ENCODE results near the gene CAPRIN1. TPM values are rescaled to one million over a fixed set of nuclear protein-coding genes. Genes with fewer than 3 reads are reported as not detected.
A peak's percentile ranks its signal among the peaks of the same experiment; 100 is the strongest.
"Not testable (repeated sequence)": the region's sequence is repeated elsewhere in the genome, so short reads cannot be mapped to it uniquely, and the experiment has no call there.

Gene CAPRIN1
- total RNA-seq, 3 donors from 2014 or later (not counting 1 experiment from before 2014, with no cell fraction given): 118 to 158 (median 137) TPM

- peak overlapping the region; percentile 35 for H3K4me3 Mint-ChIP-seq
- ATAC-seq (peak; percentile 49 to 69 (median 65)), DNase-seq (peak in 1 of 2 donors; percentile 39)
- Histone ChIP-seq H3K27me3 (ENCODE audit: control insufficient read depth, insufficient read depth, low read length) (no peaks in the 10 kb centered on the region), H3K27ac (ENCODE audit: low read length) (peak overlapping the region; percentile 34), H3K9me3 (ENCODE audit: control insufficient read depth, insufficient read depth, low read length) (no peaks in the 10 kb centered on the region), H3K4me1 (ENCODE audit: control insufficient read depth, insufficient read depth, low read length) (no peaks in the 10 kb centered on the region), H3K36me3 (ENCODE audit: control insufficient read depth, insufficient read depth, low read length) (peaks cover 85% of the 10 kb centered on the region), H3K4me3 (ENCODE audit: low read length) (no peak overlapping the region)
- H3K4me1 Mint-ChIP-seq: peaks cover 6 to 18% of the 10 kb centered on the region in 2 donors
- H3K9me3 Mint-ChIP-seq: no peaks in the 10 kb centered on the region
- peak overlapping the region; percentile 78 to 81 for H3K27ac Mint-ChIP-seq
- H3K36me3 Mint-ChIP-seq: peaks cover 12% of the 10 kb centered on the region
- intact Hi-C loops (cut with micrococcal nuclease): loop anchor here (5.0 kb wide), 1 partner anchor 34 kb away; the partner anchor contains the start of gene CAPRIN1
- H3K27me3 Mint-ChIP-seq (ENCODE audit: low read depth in 2 of 2): no peaks in the 10 kb centered on the region
- WGBS (ENCODE audit: insufficient coverage): 100% methylated on average over 1 of the region's 4 CpGs
- no peak for TF ChIP-seq CTCF (IDR thresholded peaks at IDR 0.05)
These were observed 35.2 kb downstream of the CAPRIN1 start for GRCh38 chr11:34086554-34087283.

GRCh38 chr11:34091825-34092224 lies 40.3 kb downstream of the CAPRIN1 start:
- no peak overlapping the region for H3K4me3 ChIP-seq (ENCODE audit: low read length)
- peaks cover 85% of the 10 kb centered on the region for H3K36me3 ChIP-seq (ENCODE audit: control insufficient read depth, insufficient read depth, low read length)
- H3K36me3 Mint-ChIP-seq: peaks cover 4% of the 10 kb centered on the region
- no peaks in the 10 kb centered on the region for H3K4me1 ChIP-seq (ENCODE audit: control insufficient read depth, insufficient read depth, low read length)
- ATAC-seq: no peak
- WGBS (ENCODE audit: insufficient coverage): 94% methylated on average over 1 of the region's 1 CpG
- no peak overlapping the region for H3K27ac ChIP-seq (ENCODE audit: low read length)
- no peak overlapping the region for H3K4me3 Mint-ChIP-seq
- DNase-seq: no peak
- no peaks in the 10 kb centered on the region for H3K9me3 Mint-ChIP-seq
- no peaks in the 10 kb centered on the region for H3K27me3 ChIP-seq (ENCODE audit: control insufficient read depth, insufficient read depth, low read length)
- TF ChIP-seq CTCF (IDR thresholded peaks at IDR 0.05): no peak
- intact Hi-C loops (cut with micrococcal nuclease): no loop called here
- H3K4me1 Mint-ChIP-seq: no peaks in the 10 kb centered on the region
- no peaks in the 10 kb centered on the region for H3K27me3 Mint-ChIP-seq (ENCODE audit: low read depth in 2 of 2)
- H3K27ac Mint-ChIP-seq: peak overlapping the region; percentile 12 to 15
- no peaks in the 10 kb centered on the region for H3K9me3 ChIP-seq (ENCODE audit: control insufficient read depth, insufficient read depth, low read length)

- H3K4me1 Mint-ChIP-seq; ATAC-seq; H3K27ac ChIP-seq (ENCODE audit: low read length); H3K4me1 ChIP-seq (ENCODE audit: control insufficient read depth, insufficient read depth, low read length); H3K27me3 Mint-ChIP-seq (ENCODE audit: low read depth in 2 of 2); H3K27me3 ChIP-seq (ENCODE audit: control insufficient read depth, insufficient read depth, low read length); DNase-seq; H3K9me3 ChIP-seq (ENCODE audit: control insufficient read depth, insufficient read depth, low read length); intact Hi-C loops (cut with micrococcal nuclease); H3K4me3 Mint-ChIP-seq; H3K9me3 Mint-ChIP-seq; H3K4me3 ChIP-seq (ENCODE audit: low read length): not testable (repeated sequence)
- Mint-ChIP-seq H3K36me3 (peaks cover 11% of the 10 kb centered on the region), H3K27ac (peak overlapping the region; percentile 51 to 72)
- H3K36me3 ChIP-seq (ENCODE audit: control insufficient read depth, insufficient read depth, low read length): peaks cover 94% of the 10 kb centered on the region
- WGBS (ENCODE audit: insufficient coverage): 94% methylated on average over 2 of the region's 2 CpGs
These were observed 43.4 kb downstream of the CAPRIN1 start for GRCh38 chr11:34094900-34095299.

GRCh38 chr11:34098813-34099212 lies 47.3 kb downstream of the CAPRIN1 start:
- peaks cover 11% of the 10 kb centered on the region for H3K36me3 Mint-ChIP-seq
- H3K4me1 Mint-ChIP-seq: peaks cover 0 to 5% of the 10 kb centered on the region in 2 donors
- Histone ChIP-seq H3K9me3 (ENCODE audit: control insufficient read depth, insufficient read depth, low read length) (no peaks in the 10 kb centered on the region), H3K27me3 (ENCODE audit: control insufficient read depth, insufficient read depth, low read length) (no peaks in the 10 kb centered on the region), H3K4me1 (ENCODE audit: control insufficient read depth, insufficient read depth, low read length) (no peaks in the 10 kb centered on the region), H3K27ac (ENCODE audit: low read length) (no peak overlapping the region), H3K4me3 (ENCODE audit: low read length) (no peak overlapping the region), H3K36me3 (ENCODE audit: control insufficient read depth, insufficient read depth, low read length) (peaks cover 72% of the 10 kb centered on the region)
- no peak for TF ChIP-seq CTCF (IDR thresholded peaks at IDR 0.05)
- WGBS (ENCODE audit: insufficient coverage): 91% methylated on average over 2 of the region's 2 CpGs
- H3K27me3 Mint-ChIP-seq (ENCODE audit: low read depth in 2 of 2): no peaks in the 10 kb centered on the region
- no peak overlapping the region for H3K4me3 Mint-ChIP-seq
- no peak for ATAC-seq
- H3K27ac Mint-ChIP-seq: peak overlapping the region in 1 of 2 donors; percentile 34
- DNase-seq: no peak
- no peaks in the 10 kb centered on the region for H3K9me3 Mint-ChIP-seq
- intact Hi-C loops (cut with micrococcal nuclease): no loop called here
